GM12875 (cell line): ENCODE data around the gene CELF6.

Experiments used
- H3K4me3 ChIP-seq: one replicate; pipeline ENCODE4 v1.5.1; 2011; ENCODE audit warnings: low read depth, low read length, control low read depth
- TF ChIP-seq, protein P1 (sequence below): IDR thresholded peaks from 2 replicates; pipeline ENCODE4 v1.5.1; 2011; ENCODE audit warnings: low read depth, mild to moderate bottlenecking, control low read depth, inconsistent platforms, low read length, moderate library complexity, borderline replicate concordance; ENCODE audit not compliant: insufficient read depth

The CELF6 gene

GRCh38 chr15:72354496-72354895 is 34.5 kb upstream of the CELF6 start:
- TF ChIP-seq, protein P1, sequence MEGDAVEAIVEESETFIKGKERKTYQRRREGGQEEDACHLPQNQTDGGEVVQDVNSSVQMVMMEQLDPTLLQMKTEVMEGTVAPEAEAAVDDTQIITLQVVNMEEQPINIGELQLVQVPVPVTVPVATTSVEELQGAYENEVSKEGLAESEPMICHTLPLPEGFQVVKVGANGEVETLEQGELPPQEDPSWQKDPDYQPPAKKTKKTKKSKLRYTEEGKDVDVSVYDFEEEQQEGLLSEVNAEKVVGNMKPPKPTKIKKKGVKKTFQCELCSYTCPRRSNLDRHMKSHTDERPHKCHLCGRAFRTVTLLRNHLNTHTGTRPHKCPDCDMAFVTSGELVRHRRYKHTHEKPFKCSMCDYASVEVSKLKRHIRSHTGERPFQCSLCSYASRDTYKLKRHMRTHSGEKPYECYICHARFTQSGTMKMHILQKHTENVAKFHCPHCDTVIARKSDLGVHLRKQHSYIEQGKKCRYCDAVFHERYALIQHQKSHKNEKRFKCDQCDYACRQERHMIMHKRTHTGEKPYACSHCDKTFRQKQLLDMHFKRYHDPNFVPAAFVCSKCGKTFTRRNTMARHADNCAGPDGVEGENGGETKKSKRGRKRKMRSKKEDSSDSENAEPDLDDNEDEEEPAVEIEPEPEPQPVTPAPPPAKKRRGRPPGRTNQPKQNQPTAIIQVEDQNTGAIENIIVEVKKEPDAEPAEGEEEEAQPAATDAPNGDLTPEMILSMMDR = no peak
- no peak overlapping the region for H3K4me3 ChIP-seq

DNA sequence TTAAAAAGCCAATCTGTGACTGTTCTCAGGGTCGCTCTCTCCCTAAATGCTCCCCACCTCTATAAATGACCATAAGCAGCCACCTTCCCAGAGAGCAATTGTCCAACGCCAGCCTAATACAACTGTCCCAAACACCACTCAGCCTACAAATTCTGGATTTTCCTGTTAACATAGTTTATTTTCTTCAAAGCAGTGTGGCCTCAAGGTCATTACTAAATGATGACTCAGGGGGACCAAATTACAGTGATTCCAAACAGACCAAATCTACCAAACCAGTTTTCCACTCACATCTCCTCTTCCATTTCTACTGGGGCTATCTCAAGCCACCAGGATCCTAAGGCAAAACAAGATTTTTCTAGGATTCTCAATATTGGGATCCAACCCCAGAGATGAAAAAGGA is 33.3 kb upstream of the CELF6 start:
- no peak overlapping the region for H3K4me3 ChIP-seq
- TF ChIP-seq, protein P1 = no peak

GRCh38 chr15:72345806-72346205 is 25.8 kb upstream of the CELF6 start:
- TF ChIP-seq, protein P1 = no peak

DNA sequence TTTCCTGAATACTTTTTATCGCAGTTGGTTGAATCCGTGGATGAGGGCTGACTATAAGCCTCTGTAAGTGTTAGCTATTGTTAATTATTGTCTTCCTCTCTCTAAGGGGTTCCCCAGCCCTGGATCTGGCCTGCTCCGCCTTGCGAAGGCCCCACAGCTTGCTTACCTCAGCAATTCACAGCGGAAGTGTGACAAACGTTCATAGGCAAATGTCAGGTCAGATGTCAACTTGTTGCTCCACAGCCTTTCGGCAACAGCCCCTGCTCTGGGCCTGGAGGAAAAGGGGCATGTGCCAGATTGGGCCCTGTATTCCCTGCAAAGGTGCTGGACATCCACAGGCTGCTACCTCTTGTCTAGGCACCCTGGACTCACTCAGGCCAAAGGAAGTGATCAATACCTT is 25.3 kb upstream of the CELF6 start:
- TF ChIP-seq, protein P1 = no peak
- H3K4me3 ChIP-seq = no peak overlapping the region

More at GRCh38 chr15:72345806-72346205, 25.8 kb upstream of the CELF6 start:
- H3K4me3 ChIP-seq = no peak overlapping the region

DNA sequence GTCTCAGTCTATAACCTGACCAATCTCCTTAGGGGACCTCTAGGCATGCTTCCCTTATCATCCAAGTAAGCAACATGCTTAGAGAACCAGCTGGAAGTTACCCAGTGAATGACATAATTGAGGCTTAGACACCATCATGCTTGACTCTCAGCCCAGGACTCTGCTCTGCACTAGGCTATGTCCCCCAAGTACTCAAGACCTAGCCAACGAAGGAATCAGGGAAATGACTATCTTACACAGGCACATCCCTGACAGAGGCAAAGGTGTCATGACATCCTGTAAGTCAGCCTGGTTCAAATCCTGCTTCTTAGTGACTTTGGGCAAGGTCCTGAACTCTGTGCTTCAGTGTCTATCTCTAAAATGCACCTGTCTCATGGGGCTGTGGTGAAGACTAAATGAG is 24.6 kb upstream of the CELF6 start:
- H3K4me3 ChIP-seq = no peak overlapping the region
- TF ChIP-seq, protein P1 = no peak

- no peak overlapping the region for H3K4me3 ChIP-seq
- TF ChIP-seq, protein P1 = peak; percentile 43; the same call in 1 of the 2 replicates
Measured at GRCh38 chr15:72342385-72342784, 22.4 kb upstream of the CELF6 start.

DNA sequence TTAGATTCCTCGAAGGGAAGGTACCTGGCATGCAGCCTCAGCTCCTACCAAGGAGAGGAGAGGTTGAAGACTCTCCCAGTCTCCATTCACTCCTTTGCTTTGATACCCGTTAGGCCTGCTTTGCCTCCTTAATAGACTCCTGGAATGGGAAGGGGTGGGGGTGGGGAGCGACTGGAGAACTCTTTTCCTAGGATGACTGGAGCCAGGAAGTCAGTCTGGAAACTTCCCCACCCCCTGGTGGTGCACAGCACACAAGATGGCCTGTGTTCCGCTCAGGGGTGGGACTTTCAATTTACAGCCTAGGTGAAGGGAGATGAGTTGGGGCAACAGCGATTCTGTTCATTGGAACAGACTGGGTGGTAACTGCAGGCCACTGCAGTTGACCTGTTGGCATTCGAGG is 21.4 kb upstream of the CELF6 start:
- TF ChIP-seq, protein P1 = no peak
- no peak overlapping the region for H3K4me3 ChIP-seq
